CD4-positive, alpha-beta T cell treated with Interleukin-1 beta for 1 hour (primary cell): Measurements from ENCODE around the gene NFXL1.
A peak's percentile ranks its signal among the peaks of the same experiment; 100 is the strongest.

ENCODE experiments used
- DNase-seq, 2 donors: peaks; one replicate each; pipeline ENCODE4 v3.0.0-alpha.2; 2020 to 2022

Gene NFXL1

GRCh38 chr4:47882228-47882627 is 32.2 kb downstream of the NFXL1 start:
- no peak for DNase-seq

DNA sequence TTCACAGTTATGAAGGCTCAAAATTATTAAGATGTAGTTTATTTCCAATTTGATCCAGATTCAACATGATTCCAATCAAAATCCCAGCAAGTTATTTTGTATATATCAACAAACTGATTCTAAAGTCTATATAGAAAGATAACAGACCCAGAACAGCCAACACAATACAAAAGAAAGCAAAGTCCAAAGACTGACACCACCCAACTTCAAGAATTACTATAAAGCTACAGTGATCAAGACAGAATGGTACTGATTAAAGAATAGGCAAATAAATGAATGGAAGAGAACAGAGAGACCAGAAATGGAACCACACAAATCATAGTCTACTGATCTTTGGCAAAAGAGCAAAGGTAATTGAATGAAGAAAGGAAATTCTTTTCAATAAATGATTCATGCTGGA is 34.9 kb downstream of the NFXL1 start:
- DNase-seq: no peak

DNA sequence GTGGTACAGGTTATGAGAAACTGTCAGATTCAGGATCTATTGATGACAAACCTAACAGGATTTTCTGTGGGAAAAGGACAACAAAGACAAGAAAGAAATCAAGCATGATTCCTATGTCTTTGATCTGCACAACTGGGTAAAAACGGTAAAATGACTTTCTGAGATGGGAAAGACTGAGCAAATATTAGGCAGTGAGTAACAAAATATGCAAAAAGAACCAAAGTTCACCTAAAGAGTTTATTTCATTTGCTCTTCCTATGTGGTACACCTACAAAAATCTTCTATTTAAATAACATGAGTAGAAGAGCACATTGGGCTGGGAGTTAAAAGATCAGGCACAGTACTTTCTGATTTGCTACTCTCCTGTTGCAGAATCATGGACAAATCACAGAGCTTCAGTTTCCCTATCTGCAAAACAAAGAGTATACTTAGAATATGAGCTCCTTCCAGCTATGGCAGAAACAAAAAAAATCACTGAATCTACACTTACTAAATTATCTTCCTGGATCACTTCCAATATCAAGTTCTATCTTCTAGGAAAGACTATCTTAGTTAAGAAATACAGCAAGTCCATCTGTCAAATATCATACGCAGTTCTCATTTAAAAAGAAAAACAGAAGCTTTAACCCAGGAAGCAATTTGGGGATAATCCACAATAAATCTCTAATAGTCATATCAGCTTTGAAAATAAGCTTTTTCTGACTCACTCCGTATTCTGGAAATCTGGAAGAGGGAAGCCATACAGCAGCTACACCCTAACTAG is 37.4 kb downstream of the NFXL1 start:
- no peak for DNase-seq

GRCh38 chr4:47876310-47876709 is 38.1 kb downstream of the NFXL1 start:
- no peak for DNase-seq

GRCh38 chr4:47873877-47874541 is 40.4 kb downstream of the NFXL1 start:
- no peak for DNase-seq

GRCh38 chr4:47863486-47863885 is 50.9 kb downstream of the NFXL1 start:
- no peak for DNase-seq

DNA sequence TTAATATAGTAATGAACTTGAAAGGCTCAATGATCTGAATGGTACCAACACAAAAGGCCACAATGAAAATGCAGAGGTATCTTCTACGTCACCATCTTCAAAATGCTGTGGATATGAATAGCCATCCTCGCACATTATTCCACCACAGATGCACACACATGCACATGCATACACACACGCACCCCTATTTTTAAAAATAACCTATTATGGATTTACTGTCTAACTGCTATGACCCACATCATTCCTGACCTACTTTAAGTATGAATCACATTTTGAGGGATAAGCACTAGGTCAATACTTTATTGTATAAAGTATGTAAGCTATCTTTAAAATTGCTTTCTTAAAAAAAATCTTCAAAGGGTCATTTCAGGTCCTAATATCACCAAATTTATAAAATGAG is 52.1 kb downstream of the NFXL1 start:
- DNase-seq: no peak

DNA sequence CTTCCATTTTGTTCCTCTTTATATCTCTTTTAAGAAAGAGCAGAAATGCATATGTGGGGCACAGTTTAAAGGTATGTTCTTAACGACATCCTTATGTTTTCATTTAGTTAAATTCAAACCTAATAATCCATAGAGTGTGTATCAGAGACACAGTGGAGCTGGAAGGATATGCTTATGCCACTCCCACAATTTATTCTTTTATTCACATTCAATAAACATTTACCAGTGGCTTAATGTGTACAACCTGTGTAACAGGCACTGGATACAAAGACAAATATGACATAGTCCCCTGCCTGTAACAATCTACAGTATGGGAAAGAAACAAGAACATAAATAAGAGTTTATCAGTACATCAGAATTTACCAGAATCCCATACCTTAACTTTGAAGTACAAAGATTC is 54.1 kb downstream of the NFXL1 start:
- no peak for DNase-seq

DNA sequence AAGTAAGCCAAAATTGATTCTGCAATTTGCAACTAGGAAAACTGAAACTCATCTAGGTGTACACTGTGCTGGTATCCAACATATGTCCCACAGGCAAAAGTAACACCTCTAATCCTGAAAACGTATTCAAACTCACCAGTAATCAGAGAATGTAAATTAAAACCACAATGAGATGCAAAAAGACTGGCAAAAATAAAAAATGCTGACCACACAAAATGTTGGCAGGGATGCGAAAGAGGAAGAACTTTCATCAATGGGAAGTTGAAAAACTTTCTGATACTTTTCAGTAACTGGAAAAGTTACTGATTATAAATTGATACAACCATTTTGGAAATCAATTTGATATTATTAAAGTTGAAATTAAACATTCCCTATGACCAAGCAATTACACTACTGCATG is 56.4 kb downstream of the NFXL1 start:
- DNase-seq: no peak

GRCh38 chr4:47856713-47857112 is 57.7 kb downstream of the NFXL1 start:
- DNase-seq: no peak

DNA sequence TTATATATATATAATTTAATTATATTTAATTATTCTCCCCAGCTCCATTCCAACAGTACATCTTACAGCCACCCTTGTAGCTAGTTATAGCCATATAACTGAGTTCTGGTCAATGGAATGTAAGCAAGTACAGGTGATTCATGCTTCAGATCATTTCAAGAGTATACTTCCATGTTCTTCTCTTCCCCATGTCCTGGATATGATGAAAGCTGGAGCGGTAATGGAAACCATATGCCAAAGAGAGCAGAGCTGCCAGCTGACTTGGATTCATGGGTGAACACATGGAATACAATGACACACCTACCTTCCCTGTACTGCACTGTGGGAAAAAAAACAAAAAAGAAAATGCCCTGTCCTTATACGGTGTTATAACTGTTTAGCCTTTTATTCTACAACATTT is 59.0 kb downstream of the NFXL1 start:
- no peak for DNase-seq

GRCh38 chr4:47852136-47852535 is 62.2 kb downstream of the NFXL1 start:
- DNase-seq: no peak

- no peak for DNase-seq
These were observed 64.9 kb downstream of the NFXL1 start for GRCh38 chr4:47849466-47849865.

GRCh38 chr4:47848041-47848440 is 66.3 kb downstream of the NFXL1 start:
- DNase-seq: no peak

DNA sequence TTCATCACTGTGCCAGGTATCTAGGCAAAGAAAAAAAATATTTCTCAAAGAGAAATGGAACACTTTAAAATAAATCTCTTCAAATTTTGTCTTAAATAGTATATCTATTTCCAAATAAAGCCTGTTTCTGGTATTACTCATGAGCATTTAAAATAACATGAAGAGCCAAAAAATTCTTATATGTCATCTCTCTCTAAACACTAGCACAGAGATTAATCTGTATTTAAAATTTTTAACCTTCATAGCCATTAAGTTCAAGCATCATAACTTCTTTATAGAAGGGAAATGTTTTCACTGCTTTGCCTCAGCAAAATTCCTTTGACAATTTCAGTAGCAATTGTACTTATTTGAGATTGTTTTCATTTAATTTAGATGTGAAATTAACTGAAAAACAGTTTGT is 71.4 kb downstream of the NFXL1 start:
- no peak for DNase-seq

GRCh38 chr4:47840291-47840690 is 74.1 kb downstream of the NFXL1 start:
- no peak for DNase-seq

- peak in 1 of 2 donors; percentile 38 for DNase-seq
These were observed 75.1 kb downstream of the NFXL1 start for GRCh38 chr4:47839259-47839658.

GRCh38 chr4:47838445-47838844 is 75.9 kb downstream of the NFXL1 start:
- DNase-seq: no peak

GRCh38 chr4:47837908-47838294 is 76.5 kb downstream of the NFXL1 start, which contains the start of gene CORIN:
Gene CORIN (minus strand): TSS chr4:47838067. CDS start chr4:47837949, 118 bp downstream.
- DNase-seq: peak in 1 of 2 donors; percentile 2

DNA sequence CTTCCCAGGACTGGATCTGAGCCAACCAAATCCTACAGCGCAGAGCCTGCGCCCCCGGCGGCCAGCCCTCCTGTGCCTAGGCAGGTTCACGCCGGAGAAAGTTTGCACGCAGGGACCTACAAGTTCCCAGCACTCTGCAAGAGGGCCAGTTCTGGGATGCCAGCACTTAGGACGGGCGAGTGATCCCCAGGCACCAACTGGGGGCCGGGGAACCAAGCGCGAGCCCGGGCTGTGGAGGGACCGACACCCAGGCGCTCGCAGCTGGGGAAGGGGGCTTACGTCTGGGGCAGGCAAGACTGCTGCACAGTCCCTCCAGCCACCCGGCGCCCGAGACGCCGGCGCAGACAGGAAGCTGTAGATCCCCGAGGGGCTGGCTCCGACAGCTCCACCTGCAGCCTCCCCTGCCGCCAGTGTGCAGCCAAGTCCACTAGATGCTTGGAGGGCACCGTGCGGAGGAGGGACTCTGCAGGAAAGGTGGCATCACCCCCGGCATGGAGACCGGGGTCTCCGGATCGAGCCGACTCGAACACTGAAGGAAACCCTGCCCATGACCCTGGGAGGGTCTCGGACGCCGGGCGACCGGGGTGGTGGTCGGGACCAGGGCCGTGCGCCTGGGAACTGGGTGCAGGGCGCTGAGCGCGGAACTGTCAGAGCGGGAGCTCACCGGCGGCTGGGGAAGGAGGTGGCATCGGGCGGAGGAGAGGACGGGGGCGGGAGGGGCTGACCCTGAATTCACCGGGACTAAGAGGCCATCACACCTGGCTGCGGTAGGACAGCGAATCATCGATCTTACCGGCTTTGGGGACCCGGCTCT is 77.1 kb downstream of the NFXL1 start:
- peak; percentile 33 to 36 for DNase-seq

GRCh38 chr4:47836641-47837093 is 77.7 kb downstream of the NFXL1 start:
- DNase-seq: peak; percentile 33 to 42

GRCh38 chr4:47835494-47835893 is 78.9 kb downstream of the NFXL1 start:
- DNase-seq: no peak

GRCh38 chr4:47831026-47831679 is 83.2 kb downstream of the NFXL1 start:
- DNase-seq: no peak
